ENCODE measurements around the gene TUBGCP3.

DNA sequence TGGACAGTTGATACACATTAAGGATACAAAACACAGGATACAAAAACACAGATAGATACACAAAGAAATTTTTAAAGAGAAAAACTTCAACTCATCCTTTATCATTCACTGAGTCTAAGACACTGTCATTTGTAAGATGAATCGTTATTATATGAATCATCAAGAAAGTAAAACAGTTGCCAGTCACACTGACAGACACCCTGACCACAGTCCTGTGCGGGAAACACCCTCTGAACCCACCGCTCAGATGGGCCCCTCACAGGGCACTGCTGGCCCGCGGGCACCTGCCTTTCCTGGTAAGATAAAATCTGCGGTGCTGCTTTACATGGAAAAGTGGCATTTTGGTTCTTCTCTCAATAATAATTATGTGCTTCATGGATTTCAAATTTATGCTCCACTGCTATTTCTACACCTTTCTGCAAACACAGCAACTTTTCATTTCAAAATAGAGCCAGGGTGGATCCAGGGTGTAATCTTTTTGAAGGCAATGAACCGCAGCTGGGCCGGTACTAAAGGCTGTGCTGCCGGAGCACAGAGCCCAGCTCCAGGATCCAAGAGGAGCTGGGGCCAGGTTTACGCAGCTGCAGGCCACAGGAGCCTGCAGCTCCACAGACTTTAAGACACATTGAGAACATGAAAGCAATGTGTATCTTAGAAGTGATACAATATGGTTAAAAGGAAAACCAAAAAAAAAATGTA is 76.8 kb downstream of the TUBGCP3 start:
- TF ChIP-seq CTCF (IDR thresholded peaks at IDR 0.05): no peak
- TF ChIP-seq POLR2A (IDR thresholded peaks at IDR 0.05): no peak
